Dermis microvascular lymphatic vessel endothelial cell (primary cell): ENCODE data around the gene VENTX. TPM values are rescaled to one million over a fixed set of nuclear protein-coding genes. Genes with fewer than 3 reads are reported as not detected.

Experiments used
- DNase-seq, 2 donors: peaks; one replicate each; pipeline versions ENCODE4 v3.0.0 to v3.0.0-alpha.2; 2010; ENCODE audit warnings: low read depth in 2 of 2
- total RNA-seq: library from RNA; depleted of rRNA; stranded (reverse); fragments of >200 nt; gene quantifications from 2 replicates; pipeline ENCODE4 v1.2.1, GENCODE V29; 2014

Gene VENTX
- not detected in 2 replicates for total RNA-seq

GRCh38 chr10:133237588-133238465 lies at the start of gene VENTX:
Gene VENTX, plus strand, starts transcription at chr10:133237855. Its CDS starts 60 bp downstream, at chr10:133237915.
- no peak for DNase-seq

- DNase-seq, result no peak
These were observed 49.6 kb upstream of the VENTX start for GRCh38 chr10:133187906-133188681.

- no peak for DNase-seq
These were observed 48.4 kb upstream of the VENTX start for GRCh38 chr10:133189256-133189655.

GRCh38 chr10:133189726-133190125 lies 47.9 kb upstream of the VENTX start:
- no peak for DNase-seq

- DNase-seq, result no peak
These were observed 47.4 kb upstream of the VENTX start for GRCh38 chr10:133190225-133190624.

- no peak for DNase-seq
These were observed 46.0 kb upstream of the VENTX start for GRCh38 chr10:133191651-133192050.

GRCh38 chr10:133194151-133194550 lies 43.5 kb upstream of the VENTX start:
- DNase-seq, result no peak

- no peak for DNase-seq
These were observed 42.6 kb upstream of the VENTX start for GRCh38 chr10:133195096-133195495.

- DNase-seq, result no peak
These were observed 42.0 kb upstream of the VENTX start for GRCh38 chr10:133195611-133196010.

GRCh38 chr10:133196221-133196915 lies 41.3 kb upstream of the VENTX start:
- DNase-seq, result no peak

- DNase-seq, result no peak
These were observed 40.5 kb upstream of the VENTX start for GRCh38 chr10:133196936-133197758.

- no peak for DNase-seq
These were observed 39.9 kb upstream of the VENTX start for GRCh38 chr10:133197786-133198185.

GRCh38 chr10:133198206-133198605 lies 39.4 kb upstream of the VENTX start:
- DNase-seq, result no peak

GRCh38 chr10:133198621-133199487 lies 38.8 kb upstream of the VENTX start:
- DNase-seq, result no peak

GRCh38 chr10:133199488-133199885 lies 38.2 kb upstream of the VENTX start:
- no peak for DNase-seq

- DNase-seq, result no peak
These were observed 37.6 kb upstream of the VENTX start for GRCh38 chr10:133199992-133200611.

GRCh38 chr10:133200621-133201031 lies 37.0 kb upstream of the VENTX start:
- no peak for DNase-seq

- no peak for DNase-seq
These were observed 36.3 kb upstream of the VENTX start for GRCh38 chr10:133201151-133201947.
